ENCODE data around the gene MAST4. TPM values are rescaled to one million over a fixed set of nuclear protein-coding genes. Genes with fewer than 3 reads are reported as not detected.
A peak's percentile ranks its signal among the peaks of the same experiment; 100 is the strongest.

The MAST4 gene
- total RNA-seq, 1 donor from 2014 or later = 11.3 TPM

DNA sequence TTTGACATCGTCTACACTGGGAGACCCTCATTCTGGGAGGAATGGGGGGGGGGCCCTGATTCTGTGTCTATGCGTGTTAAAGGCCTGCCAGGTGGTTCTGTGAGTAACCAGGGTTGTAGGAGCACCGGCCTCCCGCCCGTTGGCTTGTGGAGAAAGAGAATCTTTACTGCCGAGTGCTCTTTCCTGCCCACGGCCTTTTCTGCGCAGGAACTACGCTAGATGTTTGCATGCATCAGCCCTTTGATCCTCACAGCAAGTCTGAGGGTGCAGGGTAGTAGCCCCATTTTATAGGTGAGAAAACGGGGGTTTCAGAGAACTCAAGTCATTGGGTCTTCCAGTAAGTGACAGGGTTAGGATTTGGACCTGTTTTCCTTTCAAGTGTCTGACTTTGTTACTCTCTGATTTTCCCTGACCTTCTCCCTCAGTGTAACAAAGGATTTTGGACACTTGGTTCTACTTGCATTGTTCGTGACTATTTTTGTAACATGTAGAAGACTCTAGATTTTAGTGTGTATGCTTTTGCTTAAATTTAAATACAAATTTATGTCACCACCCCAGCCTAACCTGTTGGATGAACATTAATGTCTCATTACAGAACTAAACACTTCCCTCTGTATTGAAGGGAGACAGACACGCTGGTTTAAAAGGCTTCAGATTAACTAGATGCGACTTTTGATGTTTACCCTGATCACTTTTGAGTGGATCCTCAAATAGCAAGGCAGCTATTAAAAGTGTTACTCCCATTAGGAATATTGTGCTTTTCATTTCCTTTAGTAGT, 22.0 kb downstream of the MAST4 start:
- Mint-ChIP-seq H3K9me3 (ENCODE audit: low read depth) (peaks cover 4% of the 10 kb centered on the region), H3K27ac (ENCODE audit: unreplicated experiment) (no peak overlapping the region), H3K27me3 (ENCODE audit: low read depth) (peaks cover 6% of the 10 kb centered on the region), H3K36me3 (ENCODE audit: low read depth) (peaks cover 1% of the 10 kb centered on the region), H3K4me1 (ENCODE audit: low read depth) (peaks cover 51% of the 10 kb centered on the region), H3K4me3 (ENCODE audit: unreplicated experiment) (no peak overlapping the region)
- no peak for DNase-seq (ENCODE audit: low spot score)
- TF ChIP-seq, protein P1, sequence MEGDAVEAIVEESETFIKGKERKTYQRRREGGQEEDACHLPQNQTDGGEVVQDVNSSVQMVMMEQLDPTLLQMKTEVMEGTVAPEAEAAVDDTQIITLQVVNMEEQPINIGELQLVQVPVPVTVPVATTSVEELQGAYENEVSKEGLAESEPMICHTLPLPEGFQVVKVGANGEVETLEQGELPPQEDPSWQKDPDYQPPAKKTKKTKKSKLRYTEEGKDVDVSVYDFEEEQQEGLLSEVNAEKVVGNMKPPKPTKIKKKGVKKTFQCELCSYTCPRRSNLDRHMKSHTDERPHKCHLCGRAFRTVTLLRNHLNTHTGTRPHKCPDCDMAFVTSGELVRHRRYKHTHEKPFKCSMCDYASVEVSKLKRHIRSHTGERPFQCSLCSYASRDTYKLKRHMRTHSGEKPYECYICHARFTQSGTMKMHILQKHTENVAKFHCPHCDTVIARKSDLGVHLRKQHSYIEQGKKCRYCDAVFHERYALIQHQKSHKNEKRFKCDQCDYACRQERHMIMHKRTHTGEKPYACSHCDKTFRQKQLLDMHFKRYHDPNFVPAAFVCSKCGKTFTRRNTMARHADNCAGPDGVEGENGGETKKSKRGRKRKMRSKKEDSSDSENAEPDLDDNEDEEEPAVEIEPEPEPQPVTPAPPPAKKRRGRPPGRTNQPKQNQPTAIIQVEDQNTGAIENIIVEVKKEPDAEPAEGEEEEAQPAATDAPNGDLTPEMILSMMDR (IDR thresholded peaks at IDR 0.05) = no peak

DNA sequence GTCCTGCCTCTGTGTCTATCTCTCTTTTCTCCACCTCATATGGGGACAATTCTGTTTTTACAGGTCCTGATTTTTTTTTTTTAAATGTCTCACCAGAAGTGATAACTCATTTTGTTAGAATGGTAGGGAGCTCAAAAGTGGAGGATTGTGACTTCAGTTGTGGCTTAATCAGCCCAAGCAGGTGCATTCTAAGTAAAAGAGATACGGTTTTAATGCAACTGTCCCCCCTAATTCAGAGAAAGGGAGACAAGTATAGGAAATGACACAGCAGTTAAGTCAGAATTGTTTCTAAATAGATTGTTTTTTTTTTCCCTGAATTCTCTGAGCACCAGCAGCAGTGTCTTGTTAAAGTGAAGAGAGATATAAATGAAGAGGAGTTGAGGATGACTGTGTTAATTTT, 24.5 kb downstream of the MAST4 start:
- Mint-ChIP-seq H3K4me3 (ENCODE audit: unreplicated experiment) (no peak overlapping the region), H3K27ac (ENCODE audit: unreplicated experiment) (peak overlapping the region; percentile 45), H3K4me1 (ENCODE audit: low read depth) (peaks cover 48% of the 10 kb centered on the region), H3K9me3 (ENCODE audit: low read depth) (peaks cover 11% of the 10 kb centered on the region), H3K27me3 (ENCODE audit: low read depth) (peaks cover 2% of the 10 kb centered on the region), H3K36me3 (ENCODE audit: low read depth) (no peaks in the 10 kb centered on the region)
- no peak for DNase-seq (ENCODE audit: low spot score)
- TF ChIP-seq, protein P1 (IDR thresholded peaks at IDR 0.05) = no peak

DNA sequence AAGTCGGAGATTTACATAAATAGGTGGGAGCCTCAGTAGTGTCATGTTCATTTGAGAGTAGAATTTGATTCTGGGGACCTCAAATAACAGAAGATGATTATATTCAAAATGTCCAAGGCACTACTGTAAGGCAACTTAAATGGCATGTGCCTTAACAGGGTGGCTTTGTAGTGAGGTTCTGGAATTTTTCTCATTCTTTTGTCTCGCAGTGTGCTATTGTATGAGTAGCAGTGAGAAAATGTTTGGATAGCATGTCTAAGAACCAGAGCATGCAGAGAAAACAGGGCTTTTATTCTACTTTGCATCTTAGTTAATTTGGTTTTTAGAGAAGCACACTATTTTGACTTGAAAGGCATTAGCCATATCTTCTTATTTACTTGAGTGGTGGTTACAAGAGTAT, 25.0 kb downstream of the MAST4 start:
- peaks cover 11% of the 10 kb centered on the region for H3K9me3 Mint-ChIP-seq (ENCODE audit: low read depth)
- H3K27ac Mint-ChIP-seq (ENCODE audit: unreplicated experiment) = peak overlapping the region; percentile 45
- H3K4me3 Mint-ChIP-seq (ENCODE audit: unreplicated experiment) = no peak overlapping the region
- TF ChIP-seq, protein P1 (IDR thresholded peaks at IDR 0.05) = no peak
- H3K27me3 Mint-ChIP-seq (ENCODE audit: low read depth) = no peaks in the 10 kb centered on the region
- peaks cover 44% of the 10 kb centered on the region for H3K4me1 Mint-ChIP-seq (ENCODE audit: low read depth)
- DNase-seq (ENCODE audit: low spot score) = no peak
- H3K36me3 Mint-ChIP-seq (ENCODE audit: low read depth) = no peaks in the 10 kb centered on the region

DNA sequence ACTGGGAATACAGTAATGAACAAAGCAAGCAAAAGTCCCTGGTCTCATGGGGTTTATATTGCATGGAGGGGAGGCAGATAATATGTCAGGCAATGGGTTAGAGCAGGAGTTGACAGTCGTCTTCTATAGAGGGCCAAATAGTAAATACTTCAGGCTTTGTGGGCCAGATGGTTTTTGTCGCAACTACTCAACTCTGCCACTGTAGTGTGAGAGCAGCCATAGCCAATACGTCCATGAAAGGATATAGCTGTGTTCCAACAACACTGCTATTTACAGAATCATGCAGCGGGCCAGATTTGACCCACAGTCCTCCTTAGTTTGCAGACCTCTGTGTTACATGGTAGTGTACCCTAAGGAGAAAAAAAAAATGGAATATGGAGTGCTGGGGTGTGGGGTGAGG, 25.5 kb downstream of the MAST4 start:
- H3K27me3 Mint-ChIP-seq (ENCODE audit: low read depth) = no peaks in the 10 kb centered on the region
- H3K4me3 Mint-ChIP-seq (ENCODE audit: unreplicated experiment) = no peak overlapping the region
- DNase-seq (ENCODE audit: low spot score) = no peak
- TF ChIP-seq, protein P1 (IDR thresholded peaks at IDR 0.05) = no peak
- H3K36me3 Mint-ChIP-seq (ENCODE audit: low read depth) = no peaks in the 10 kb centered on the region
- H3K9me3 Mint-ChIP-seq (ENCODE audit: low read depth) = peaks cover 11% of the 10 kb centered on the region
- peaks cover 38% of the 10 kb centered on the region for H3K4me1 Mint-ChIP-seq (ENCODE audit: low read depth)
- H3K27ac Mint-ChIP-seq (ENCODE audit: unreplicated experiment) = no peak overlapping the region

DNA sequence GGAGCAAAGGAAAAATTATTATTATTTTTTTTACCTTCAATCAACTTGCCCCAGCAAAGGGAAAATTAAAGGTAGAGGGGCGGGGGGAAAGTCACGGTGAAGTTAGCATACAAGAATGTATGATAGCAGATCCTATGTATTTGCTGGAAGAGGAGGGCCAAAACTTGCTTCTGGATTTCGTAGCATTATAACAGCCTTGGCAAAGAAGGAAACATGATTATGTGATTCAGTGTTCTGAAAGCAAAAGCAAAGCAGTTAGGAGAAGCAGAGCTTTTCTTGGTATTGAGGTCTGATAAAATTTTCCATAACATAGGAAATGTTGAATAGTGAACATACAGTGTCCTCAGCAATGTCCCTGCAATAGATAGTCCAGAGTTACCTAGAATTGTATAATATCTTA, 32.4 kb downstream of the MAST4 start:
- Mint-ChIP-seq H3K4me1 (ENCODE audit: low read depth) (peaks cover 4% of the 10 kb centered on the region), H3K27me3 (ENCODE audit: low read depth) (no peaks in the 10 kb centered on the region), H3K9me3 (ENCODE audit: low read depth) (peaks cover 3% of the 10 kb centered on the region), H3K36me3 (ENCODE audit: low read depth) (no peaks in the 10 kb centered on the region), H3K27ac (ENCODE audit: unreplicated experiment) (no peak overlapping the region), H3K4me3 (ENCODE audit: unreplicated experiment) (no peak overlapping the region)
- DNase-seq (ENCODE audit: low spot score) = no peak
- TF ChIP-seq, protein P1 (IDR thresholded peaks at IDR 0.05) = no peak
